Stimulated activated CD8-positive, alpha-beta memory T cell treated with anti-CD3 and anti-CD28 coated beads, Interleukin-12 subunit alpha, Interleukin-12 subunit beta, amount 100 ng/mL, for 1 hour (primary cell): Measurements from ENCODE around the gene KIF5A.
A peak's percentile ranks its signal among the peaks of the same experiment; 100 is the strongest.
"Not testable (repeated sequence)": the region's sequence is repeated elsewhere in the genome, so short reads cannot be mapped to it uniquely, and the experiment has no call there.

Experiments used
- DNase-seq: peaks from one replicate; pipeline ENCODE4 v3.0.0-alpha.2; 2020; ENCODE audit warnings: low read depth

The KIF5A gene

DNA sequence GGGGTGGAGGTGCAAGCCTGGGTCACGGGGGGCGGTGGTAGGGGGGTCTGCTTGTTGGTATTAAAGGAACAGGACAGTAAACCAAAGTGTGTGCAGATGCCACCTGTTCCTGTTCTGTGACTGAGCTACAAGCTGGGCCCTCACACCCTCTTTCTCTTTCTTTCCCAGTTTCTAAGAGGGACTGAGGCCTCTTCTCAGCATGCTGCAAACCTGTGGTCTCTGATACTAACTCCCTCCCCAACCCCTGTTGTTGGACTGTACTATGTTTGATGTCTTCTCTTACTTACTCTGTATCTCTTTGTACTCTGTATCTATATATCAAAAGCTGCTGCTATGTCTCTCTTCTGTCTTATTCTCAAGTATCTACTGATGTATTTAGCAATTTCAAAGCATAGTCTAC, 34.2 kb downstream of the KIF5A start:
- no peak for DNase-seq

DNA sequence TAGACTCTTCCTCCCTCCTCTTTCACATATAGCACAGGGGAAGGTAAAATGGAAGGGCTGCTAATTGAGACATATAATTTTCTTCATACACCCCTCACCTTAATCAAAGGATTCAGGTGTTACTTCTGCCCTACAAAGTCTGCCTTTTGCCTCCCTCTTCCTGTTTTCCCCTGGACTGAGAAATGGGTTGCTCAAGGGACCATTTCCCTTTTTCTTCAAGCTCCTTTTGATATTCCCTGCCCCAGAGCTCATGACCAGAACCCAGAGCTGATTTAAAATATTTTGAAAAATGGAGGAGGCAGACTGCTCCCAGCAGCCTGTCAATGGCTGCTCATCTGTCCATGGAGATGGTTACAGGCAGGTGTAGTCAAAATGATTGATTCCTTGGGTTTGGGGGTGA, 34.8 kb downstream of the KIF5A start:
- DNase-seq, result no peak

DNA sequence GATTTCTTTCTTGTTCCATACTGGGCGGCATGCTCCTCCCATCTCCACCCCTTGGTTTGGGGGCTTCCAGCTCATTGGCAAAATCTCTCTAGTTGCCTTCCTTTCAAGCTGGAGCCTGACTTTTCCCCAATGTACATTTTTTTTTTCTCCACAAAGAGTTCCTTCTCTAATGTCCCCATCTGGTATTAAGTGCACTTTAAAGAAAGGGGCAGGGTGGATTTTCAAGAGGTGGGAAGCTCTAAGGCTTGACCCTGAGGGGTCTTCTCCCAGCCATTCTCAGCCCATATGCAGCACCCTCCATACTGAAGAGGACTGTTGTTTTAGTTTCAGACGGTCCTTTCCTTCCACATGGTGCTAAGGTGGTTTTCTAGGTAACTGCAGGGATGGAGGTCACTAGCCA, 35.3 kb downstream of the KIF5A start:
- DNase-seq, result no peak

DNA sequence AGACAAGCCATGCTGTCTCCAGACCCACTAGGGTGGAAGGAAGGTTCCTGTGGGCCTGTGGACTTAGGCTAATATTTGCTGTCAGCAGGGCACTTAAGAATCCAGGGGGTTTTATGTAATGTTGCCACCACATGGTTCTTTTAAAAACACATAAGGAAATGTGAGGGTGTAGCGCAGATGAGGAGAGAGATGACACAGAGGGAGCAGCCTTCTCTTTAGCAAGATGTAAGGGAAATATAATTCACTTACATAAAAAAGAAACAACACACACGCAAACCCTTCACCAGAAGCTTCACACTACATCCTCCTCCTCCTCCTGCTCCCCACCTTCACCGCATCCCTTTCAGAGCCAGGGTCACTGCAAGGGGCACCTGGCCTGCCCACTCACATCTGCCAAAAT, 36.3 kb downstream of the KIF5A start:
- no peak for DNase-seq

GRCh38 chr12:57586832-57587429, 37.1 kb downstream of the KIF5A start:
- no peak for DNase-seq

DNA sequence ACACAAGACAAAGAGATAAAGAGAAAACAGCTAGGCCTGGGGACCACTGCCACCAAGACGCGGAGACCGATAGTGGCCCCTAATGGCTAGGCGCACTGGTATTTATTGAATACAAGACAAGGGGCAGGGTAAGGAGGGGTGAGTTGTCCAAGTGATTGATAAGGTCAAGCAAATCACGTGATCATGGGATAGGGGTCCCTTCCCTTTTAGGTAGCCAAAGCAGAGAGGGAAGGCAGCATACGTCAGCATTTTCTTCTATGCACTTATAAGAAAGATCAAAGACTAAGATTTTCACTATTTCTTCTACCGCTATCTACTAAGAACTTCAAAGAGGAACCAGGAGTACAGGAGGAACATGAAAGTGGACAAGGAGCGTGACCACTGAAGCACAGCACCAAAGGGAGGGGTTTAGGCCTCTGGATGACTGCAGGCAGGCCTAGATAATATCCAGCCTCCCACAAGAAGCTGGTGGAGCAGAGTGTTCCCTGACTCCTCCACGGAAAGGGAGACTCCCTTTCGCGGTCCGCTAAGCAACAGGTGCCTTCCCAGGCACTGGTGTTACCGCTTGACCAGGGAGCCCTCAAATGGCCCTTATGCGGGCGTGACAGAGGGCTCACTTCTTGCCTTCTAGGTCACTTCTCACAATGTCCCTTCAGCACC, 39.2 kb downstream of the KIF5A start:
- not testable (repeated sequence) for DNase-seq

DNA sequence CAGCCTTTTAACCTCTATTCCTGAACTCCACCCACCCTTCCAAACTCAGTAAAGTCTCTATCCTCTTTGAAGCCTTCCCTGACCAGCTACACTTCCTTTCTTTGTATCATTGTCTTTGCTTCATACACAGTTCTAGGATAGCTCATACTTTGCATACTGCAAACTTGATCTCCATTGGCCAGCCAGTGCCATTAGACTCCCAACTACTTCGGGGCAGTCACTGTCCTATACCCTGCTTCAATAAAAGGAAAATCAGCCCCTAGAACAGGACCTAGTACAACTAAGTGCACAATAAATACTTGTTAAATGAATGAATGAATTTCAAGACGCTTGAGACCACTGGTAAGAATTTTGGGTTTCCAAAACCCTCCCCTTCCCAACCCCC, 40.6 kb downstream of the KIF5A start:
- no peak for DNase-seq

- DNase-seq, result peak; percentile 62
These were observed 41.3 kb downstream of the KIF5A start, which contains the start of gene PIP4K2C for GRCh38 chr12:57590864-57591781. PIP4K2C (plus strand) TSS chr12:57591192; CDS start chr12:57591290, 98 bp downstream.

DNA sequence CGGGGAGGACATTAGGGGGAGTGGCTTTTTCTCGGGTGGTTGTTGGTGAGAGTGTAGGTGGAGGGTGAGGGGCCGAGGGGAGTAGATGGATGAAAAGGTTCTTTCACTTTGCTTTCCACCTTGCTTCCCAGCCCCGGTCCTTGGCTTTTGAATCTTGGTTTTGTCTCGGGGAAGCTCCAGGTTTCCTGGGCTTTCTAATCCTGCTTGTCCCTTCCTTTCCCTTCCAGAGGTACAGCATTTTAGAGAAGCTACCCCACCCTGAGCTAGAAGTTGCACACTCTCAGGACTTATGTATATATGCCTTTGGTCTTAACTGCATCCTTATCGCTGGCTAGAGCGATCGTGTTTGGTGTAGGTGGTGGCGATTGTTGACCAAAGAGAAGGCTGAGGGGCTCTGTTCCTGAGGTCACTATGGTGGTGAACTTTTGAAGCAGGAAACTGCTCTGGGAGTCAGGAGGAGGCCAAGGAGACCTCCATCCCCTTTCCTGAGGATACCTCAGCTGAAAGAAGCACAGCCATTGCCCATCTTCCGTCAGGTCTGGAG, 42.0 kb downstream of the KIF5A start:
- DNase-seq, result no peak

DNA sequence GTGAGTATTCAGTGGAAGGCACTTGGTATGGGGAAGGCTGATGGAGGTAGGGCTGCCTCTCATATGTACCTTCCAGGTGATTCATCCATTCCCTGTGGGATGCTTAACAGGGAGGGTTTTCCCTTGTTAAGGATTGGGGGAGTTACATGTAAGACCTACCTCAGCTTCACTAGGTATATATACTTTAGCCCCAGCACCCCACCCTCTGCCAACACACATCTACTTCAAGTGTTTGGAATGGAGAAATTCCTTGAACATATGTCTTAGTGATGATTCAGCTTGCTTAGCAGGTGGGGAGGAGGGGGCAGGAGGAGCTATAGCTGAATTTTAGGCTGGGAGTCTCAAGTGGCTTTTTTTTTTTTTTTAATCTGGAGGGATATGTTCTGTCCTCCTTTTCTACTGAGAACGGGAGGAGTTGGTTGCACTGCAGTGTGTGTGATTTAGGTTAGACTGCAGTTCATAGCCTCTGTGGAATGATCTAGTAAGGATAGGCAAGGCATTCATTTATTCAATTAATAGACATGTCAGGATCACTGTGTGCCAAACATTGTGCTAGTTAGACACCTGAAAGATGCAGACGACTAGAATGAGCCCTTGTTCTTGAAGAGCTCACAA, 42.8 kb downstream of the KIF5A start:
- no peak for DNase-seq

DNA sequence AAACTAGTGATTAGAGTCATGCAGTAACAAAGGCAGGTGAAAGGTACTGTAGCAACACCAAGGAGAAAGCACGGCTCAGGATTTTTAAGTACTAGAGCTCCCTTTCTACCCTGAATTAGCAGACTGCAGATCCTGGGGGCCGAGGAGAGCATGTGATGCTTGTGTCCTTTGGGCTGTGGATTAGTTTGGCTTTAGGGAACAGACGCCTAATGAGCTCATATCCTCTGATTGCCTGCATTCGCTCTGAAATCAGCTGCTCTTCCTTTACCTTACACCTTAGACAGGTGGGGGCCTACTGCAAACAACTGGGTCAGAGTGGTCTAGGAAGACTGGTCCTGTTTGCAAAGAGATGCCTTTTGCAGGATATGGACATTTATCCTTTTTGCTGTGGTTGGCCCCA, 43.3 kb downstream of the KIF5A start:
- DNase-seq, result no peak

DNA sequence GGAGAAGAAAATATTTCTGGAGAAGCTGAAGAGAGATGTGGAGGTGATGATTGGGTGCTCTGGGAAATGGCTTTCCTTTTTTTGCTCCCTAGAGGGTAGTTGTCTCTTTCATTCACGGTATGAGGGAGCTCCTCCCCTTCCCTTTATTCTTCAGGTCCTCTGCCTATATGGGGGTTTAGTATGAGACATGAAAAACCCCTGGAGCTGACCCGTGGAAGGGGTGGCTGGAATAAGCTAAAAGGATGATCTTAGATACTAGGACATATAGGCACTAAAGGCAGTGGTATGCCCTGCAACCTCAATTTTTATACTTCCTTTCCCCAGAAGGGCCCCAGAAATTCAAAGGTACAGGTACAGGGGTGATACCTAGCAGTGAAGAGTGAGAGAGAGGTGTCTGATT, 50.6 kb downstream of the KIF5A start:
- DNase-seq, result no peak

DNA sequence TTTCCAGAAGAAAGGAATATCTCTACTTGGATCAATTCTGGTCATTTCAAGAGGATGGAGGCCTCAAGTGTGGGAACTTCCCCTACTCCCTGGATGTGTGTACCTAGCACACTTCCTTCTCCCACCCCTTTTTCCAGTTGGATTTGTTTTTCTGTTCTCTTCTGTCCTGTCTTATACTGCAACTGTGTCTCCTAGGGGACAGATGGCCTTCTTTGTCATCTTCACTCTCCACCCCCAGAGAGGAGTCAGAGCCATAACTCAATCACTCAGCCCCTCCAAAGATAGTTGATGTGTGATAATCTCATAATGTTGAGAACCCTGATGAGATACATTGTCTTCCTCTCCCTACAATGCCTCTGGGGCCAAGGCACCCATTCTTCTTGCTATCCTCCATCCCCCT, 52.7 kb downstream of the KIF5A start:
- no peak for DNase-seq

GRCh38 chr12:57603324-57603723, 53.5 kb downstream of the KIF5A start:
- DNase-seq, result no peak

DNA sequence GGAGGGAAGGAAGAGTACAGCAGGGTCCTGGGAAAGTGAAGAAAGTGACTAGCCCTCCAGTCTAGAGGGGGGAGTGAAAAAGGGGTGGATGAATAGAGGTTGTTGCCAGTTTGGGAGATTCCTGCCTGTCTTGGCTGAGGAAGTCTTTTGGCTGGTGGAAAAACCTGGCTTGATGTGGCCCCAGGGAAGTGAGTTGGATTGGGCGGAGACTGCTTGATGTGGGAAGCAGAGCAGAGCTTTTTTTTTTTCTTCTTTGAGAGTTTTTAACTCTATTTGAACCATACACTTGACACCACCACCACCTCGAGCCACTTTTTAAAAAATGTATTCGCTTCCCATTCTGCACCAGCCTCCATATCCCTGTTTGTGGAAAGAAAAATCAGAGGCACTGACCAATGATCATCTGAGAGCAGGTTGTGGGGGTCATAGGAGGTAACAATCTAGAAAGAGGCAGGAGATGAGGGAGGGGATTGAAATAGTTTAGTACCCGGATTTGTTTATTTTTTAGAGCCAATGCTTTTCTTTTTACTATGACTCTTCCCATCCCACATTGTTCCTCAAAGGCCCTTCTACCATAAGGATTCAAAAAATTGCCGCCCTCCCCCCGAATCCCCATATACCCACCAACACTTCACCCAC, 54.1 kb downstream of the KIF5A start:
- DNase-seq, result no peak

DNA sequence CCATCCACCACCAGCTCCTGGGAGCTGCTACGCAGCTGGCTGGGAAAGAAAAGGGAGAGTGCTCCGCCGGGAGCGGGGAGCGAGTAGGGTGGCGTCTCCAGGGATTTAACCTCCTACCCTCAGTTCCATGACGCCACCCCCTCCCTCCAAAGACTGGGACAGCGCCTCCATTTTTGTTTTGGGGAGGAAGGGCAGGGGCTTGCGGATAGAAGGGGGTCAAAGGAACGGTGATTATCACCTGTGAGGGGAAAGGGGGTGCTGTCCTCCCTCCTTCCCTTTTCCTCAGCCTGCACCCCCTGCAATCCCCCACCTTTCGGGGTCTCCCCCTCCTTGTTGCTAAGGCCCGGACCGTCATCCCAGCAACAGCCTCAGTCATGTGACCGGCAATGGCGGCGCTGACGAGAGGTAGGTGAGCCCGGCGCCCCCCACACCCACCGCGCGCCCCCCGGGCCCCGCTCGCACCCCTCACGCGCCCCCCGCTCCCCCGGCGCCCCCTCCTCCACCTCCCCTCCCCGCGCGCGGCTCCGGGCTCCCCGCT, 54.7 kb downstream of the KIF5A start, which contains the start of gene DTX3:
Gene DTX3, plus strand, starts transcription at position 371 of the 538 bp plus-strand sequence. CDS start 1,694 bp downstream, outside the sequence.
- no peak for DNase-seq

DNA sequence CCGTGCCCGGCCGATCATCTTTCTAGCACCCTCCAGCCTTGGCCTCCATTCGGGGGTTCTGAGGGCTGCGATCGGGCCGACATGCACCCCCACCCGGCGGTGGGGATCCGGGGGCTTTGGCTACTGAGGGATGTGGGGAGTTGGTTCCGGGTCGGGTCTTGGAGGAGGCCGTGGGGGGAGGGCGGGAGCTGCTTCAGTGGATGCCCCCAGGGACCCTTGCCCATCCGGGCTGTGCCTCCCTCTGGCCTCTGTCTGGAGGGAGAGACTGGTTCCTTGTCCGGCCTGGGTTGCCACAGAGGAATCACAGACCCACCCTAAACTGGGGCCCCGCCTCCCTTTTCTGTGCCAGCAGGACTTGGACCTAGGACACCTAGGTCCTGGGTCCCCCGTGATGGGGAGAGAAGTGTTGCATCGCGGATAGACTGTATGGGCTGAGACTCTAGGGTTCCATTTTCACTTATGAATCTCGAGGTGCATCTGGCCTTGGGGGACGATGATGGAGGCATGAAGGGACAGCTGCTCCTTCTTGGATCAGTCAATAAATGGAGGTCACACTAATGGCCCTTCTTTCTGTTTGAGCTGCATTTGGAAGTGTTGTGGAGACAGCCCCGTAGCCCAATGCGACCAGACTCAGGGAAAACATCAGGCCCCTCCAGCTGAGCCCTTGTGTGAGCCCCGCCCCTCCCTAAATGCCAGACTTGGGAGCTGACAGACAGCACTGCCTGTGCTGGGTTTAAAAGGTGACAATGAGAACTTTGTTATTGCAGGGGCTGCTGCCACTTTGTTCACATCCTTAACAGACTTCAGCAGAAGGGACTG, 55.4 kb downstream of the KIF5A start:
- DNase-seq, result no peak

DNA sequence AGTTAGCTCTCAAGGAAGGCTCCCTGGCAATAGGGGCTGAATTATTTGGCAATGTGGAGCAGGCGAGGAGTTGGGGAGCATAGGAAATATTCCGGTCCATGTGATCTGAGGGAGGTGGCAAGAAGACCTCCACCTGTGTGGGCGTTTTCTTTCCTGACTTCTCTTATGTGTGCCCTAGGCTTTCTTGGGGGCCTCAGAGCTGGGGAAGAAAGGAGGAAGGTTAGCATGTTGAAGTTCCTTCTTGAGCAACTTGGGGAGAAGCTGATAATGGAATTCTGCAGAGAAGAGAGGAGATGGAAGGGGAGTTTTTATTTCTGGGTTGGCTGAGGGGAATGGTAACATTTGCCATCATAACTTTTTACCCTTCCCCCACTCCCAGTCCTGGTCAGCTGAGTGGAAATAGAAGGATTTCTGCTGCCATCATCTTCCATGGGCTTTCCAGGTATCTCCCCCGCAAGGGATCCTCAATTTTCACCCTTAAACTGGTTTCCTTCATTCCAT, 56.0 kb downstream of the KIF5A start:
- DNase-seq, result no peak

DNA sequence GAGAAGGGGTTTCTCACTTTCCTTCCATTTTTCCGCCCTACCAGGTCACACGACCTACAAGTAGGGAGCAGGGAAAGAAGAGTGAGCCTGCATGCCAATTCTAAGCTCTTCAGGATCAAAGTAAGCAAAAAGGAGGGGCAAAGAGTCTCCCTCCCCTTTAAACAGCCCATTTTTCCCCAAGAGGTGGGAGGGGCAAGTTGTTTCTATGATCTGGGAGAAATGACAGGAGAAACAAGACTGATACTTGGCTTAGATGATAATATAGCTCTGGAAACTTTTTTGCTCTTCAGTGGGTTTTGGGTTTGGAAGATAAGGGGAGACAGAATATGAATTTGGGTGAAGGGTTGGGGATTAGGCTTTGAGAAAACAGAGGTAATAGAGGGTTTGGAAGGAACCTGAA, 56.6 kb downstream of the KIF5A start:
- DNase-seq, result no peak

GRCh38 chr12:57606821-57607220, 57.0 kb downstream of the KIF5A start:
- no peak for DNase-seq
